Measurements from ENCODE around the gene MLLT6.

MLLT6 gene

DNA sequence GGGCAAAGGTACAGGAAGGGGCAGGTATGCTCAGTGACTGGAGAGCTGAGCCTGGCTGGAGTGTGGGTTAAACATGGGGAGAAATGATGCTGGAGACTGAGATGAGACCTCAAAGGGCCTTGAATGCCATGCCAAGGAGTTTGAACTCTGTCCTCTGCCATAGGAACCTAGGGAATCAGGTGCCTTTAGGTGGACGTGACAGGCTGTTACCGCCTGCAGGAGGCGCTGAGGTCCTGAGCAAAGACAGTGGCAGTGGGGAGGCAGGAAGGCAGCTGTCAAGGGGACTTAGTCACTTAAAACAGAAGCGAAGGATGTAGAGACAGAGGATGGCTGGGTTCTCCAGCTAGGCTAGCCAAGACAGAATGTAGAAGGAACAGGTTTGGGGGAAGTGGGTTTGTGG, 56.5 kb downstream of the MLLT6 start:
- no peak overlapping the region for H3K18ac ChIP-seq (ENCODE audit: low read length)
- H3K9me3 ChIP-seq (replicated peaks in 1 of 2; ENCODE audit: control insufficient read depth in 2 of 2, insufficient read depth in 1 of 2, low read depth in 1 of 2, low read length in 2 of 2), result no peaks in the 10 kb centered on the region
- H3K23ac ChIP-seq (ENCODE audit: low read depth, low read length, poor library complexity), result no peak overlapping the region
- H4K91ac ChIP-seq (ENCODE audit: low read depth, low read length, poor library complexity), result no peak overlapping the region
- no peak overlapping the region for H3K27ac ChIP-seq (replicated peaks; ENCODE audit: low read length)
- H3K79me1 ChIP-seq (ENCODE audit: low read depth, low read length), result no peaks in the 10 kb centered on the region
- no peak overlapping the region for H3K4me3 ChIP-seq (ENCODE audit: low read length in 2 of 2)
- H3K4me1 ChIP-seq (ENCODE audit: control insufficient read depth in 2 of 2, insufficient read depth in 1 of 2, low read depth in 1 of 2, low read length in 2 of 2), result no peaks in the 10 kb centered on the region
- no peak overlapping the region for H2BK5ac ChIP-seq (ENCODE audit: low read length)
- no peak overlapping the region for H3K4ac ChIP-seq (ENCODE audit: low read length)
- H2BK15ac ChIP-seq (ENCODE audit: low read length), result no peak overlapping the region
- H3K36me3 ChIP-seq (replicated peaks in 1 of 2; ENCODE audit: control insufficient read depth in 2 of 2, insufficient read depth in 2 of 2, low read length in 2 of 2), result peaks cover 29 to 89% of the 10 kb centered on the region in 2 donors
- H2AK5ac ChIP-seq (ENCODE audit: low read depth, low read length), result no peak overlapping the region
- H2BK12ac ChIP-seq (ENCODE audit: low read length), result no peak overlapping the region
- H3K9ac ChIP-seq (ENCODE audit: low read depth, low read length, poor library complexity), result no peak overlapping the region
- no CpG with 5 or more reads among the region's 4 CpGs for WGBS, 2 donors (ENCODE audit: extremely low coverage in 2 of 2, insufficient read length in 2 of 2, insufficient replicate concordance in 1 of 2)
- no peak overlapping the region for H3K14ac ChIP-seq (ENCODE audit: low read length)
- no peak overlapping the region for H3K4me2 ChIP-seq (ENCODE audit: insufficient read depth, low read length, poor library complexity, severe bottlenecking)
- no peak overlapping the region for H4K8ac ChIP-seq (ENCODE audit: low read depth, low read length)
- H2AFZ ChIP-seq (ENCODE audit: low read length), result no peak overlapping the region
- H3K27me3 ChIP-seq (ENCODE audit: control insufficient read depth in 3 of 3, insufficient read depth in 3 of 3, low read depth in 1 of 3, low read length in 3 of 3), result no peaks in the 10 kb centered on the region
- no peak for DNase-seq (ENCODE audit: low spot score)
- no peak overlapping the region for H2BK120ac ChIP-seq (ENCODE audit: low read depth, low read length)

DNA sequence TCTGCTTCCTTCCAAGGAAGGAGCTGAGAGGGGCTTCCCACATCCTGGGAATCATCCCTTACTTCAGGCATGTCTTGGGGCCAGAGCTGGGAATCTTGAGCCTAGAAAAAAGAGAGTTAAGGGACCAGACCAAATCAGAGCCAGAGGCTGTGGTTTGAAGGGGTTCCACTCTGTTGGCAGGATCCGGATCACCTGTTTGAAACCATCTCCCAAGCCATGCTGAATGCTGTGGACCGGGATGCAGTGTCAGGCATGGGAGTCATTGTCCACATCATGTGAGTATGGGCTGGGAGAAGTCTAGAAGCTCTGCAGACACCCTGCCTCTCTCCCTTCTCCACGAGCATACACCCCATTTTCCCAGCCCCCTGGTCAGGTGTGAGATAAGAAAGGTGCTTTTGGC, 57.2 kb downstream of the MLLT6 start:
- H2AFZ ChIP-seq (ENCODE audit: low read length), result no peak overlapping the region
- H3K23ac ChIP-seq (ENCODE audit: low read depth, low read length, poor library complexity), result no peak overlapping the region
- no peaks in the 10 kb centered on the region for H3K27me3 ChIP-seq (ENCODE audit: control insufficient read depth in 3 of 3, insufficient read depth in 3 of 3, low read depth in 1 of 3, low read length in 3 of 3)
- H3K9me3 ChIP-seq (replicated peaks in 1 of 2; ENCODE audit: control insufficient read depth in 2 of 2, insufficient read depth in 1 of 2, low read depth in 1 of 2, low read length in 2 of 2), result no peaks in the 10 kb centered on the region
- peaks cover 2% of the 10 kb centered on the region for H3K79me1 ChIP-seq (ENCODE audit: low read depth, low read length)
- H3K4me1 ChIP-seq (ENCODE audit: control insufficient read depth in 2 of 2, insufficient read depth in 1 of 2, low read depth in 1 of 2, low read length in 2 of 2), result no peaks in the 10 kb centered on the region
- H3K9ac ChIP-seq (ENCODE audit: low read depth, low read length, poor library complexity), result no peak overlapping the region
- H4K8ac ChIP-seq (ENCODE audit: low read depth, low read length), result no peak overlapping the region
- H3K18ac ChIP-seq (ENCODE audit: low read length), result no peak overlapping the region
- H3K14ac ChIP-seq (ENCODE audit: low read length), result no peak overlapping the region
- H2BK12ac ChIP-seq (ENCODE audit: low read length), result no peak overlapping the region
- H2BK15ac ChIP-seq (ENCODE audit: low read length), result no peak overlapping the region
- H4K91ac ChIP-seq (ENCODE audit: low read depth, low read length, poor library complexity), result no peak overlapping the region
- peaks cover 29 to 90% of the 10 kb centered on the region in 2 donors for H3K36me3 ChIP-seq (replicated peaks in 1 of 2; ENCODE audit: control insufficient read depth in 2 of 2, insufficient read depth in 2 of 2, low read length in 2 of 2)
- no peak overlapping the region for H3K27ac ChIP-seq (replicated peaks; ENCODE audit: low read length)
- H3K4ac ChIP-seq (ENCODE audit: low read length), result no peak overlapping the region
- H2AK5ac ChIP-seq (ENCODE audit: low read depth, low read length), result no peak overlapping the region
- H3K4me3 ChIP-seq (ENCODE audit: low read length in 2 of 2), result no peak overlapping the region
- H2BK5ac ChIP-seq (ENCODE audit: low read length), result no peak overlapping the region
- DNase-seq (ENCODE audit: low spot score), result no peak
- no peak overlapping the region for H3K4me2 ChIP-seq (ENCODE audit: insufficient read depth, low read length, poor library complexity, severe bottlenecking)
- no peak overlapping the region for H2BK120ac ChIP-seq (ENCODE audit: low read depth, low read length)
- no CpG with 5 or more reads among the region's 3 CpGs for WGBS, 2 donors (ENCODE audit: extremely low coverage in 2 of 2, insufficient read length in 2 of 2, insufficient replicate concordance in 1 of 2)

GRCh38 chr17:38766341-38766740, 61.3 kb downstream of the MLLT6 start:
- peaks cover 36 to 97% of the 10 kb centered on the region in 2 donors for H3K36me3 ChIP-seq (replicated peaks in 1 of 2; ENCODE audit: control insufficient read depth in 2 of 2, insufficient read depth in 2 of 2, low read length in 2 of 2)
- no CpG with 5 or more reads among the region's 5 CpGs for WGBS, 2 donors (ENCODE audit: extremely low coverage in 2 of 2, insufficient read length in 2 of 2, insufficient replicate concordance in 1 of 2)
- no peak overlapping the region for H4K8ac ChIP-seq (ENCODE audit: low read depth, low read length)
- H3K4me3 ChIP-seq (ENCODE audit: low read length in 2 of 2), result no peak overlapping the region
- no peak overlapping the region for H3K4me2 ChIP-seq (ENCODE audit: insufficient read depth, low read length, poor library complexity, severe bottlenecking)
- H3K9ac ChIP-seq (ENCODE audit: low read depth, low read length, poor library complexity), result no peak overlapping the region
- H3K14ac ChIP-seq (ENCODE audit: low read length), result no peak overlapping the region
- no peak overlapping the region for H2BK12ac ChIP-seq (ENCODE audit: low read length)
- no peak overlapping the region for H2AK5ac ChIP-seq (ENCODE audit: low read depth, low read length)
- no peaks in the 10 kb centered on the region for H3K4me1 ChIP-seq (ENCODE audit: control insufficient read depth in 2 of 2, insufficient read depth in 1 of 2, low read depth in 1 of 2, low read length in 2 of 2)
- H3K4ac ChIP-seq (ENCODE audit: low read length), result no peak overlapping the region
- H3K79me1 ChIP-seq (ENCODE audit: low read depth, low read length), result peaks cover 2% of the 10 kb centered on the region
- no peak overlapping the region for H3K18ac ChIP-seq (ENCODE audit: low read length)
- H2BK5ac ChIP-seq (ENCODE audit: low read length), result no peak overlapping the region
- no peak overlapping the region for H3K23ac ChIP-seq (ENCODE audit: low read depth, low read length, poor library complexity)
- no peak overlapping the region for H2AFZ ChIP-seq (ENCODE audit: low read length)
- DNase-seq (ENCODE audit: low spot score), result no peak
- no peaks in the 10 kb centered on the region for H3K9me3 ChIP-seq (replicated peaks in 1 of 2; ENCODE audit: control insufficient read depth in 2 of 2, insufficient read depth in 1 of 2, low read depth in 1 of 2, low read length in 2 of 2)
- no peak overlapping the region for H2BK120ac ChIP-seq (ENCODE audit: low read depth, low read length)
- no peak overlapping the region for H2BK15ac ChIP-seq (ENCODE audit: low read length)
- no peaks in the 10 kb centered on the region for H3K27me3 ChIP-seq (ENCODE audit: control insufficient read depth in 3 of 3, insufficient read depth in 3 of 3, low read depth in 1 of 3, low read length in 3 of 3)
- H4K91ac ChIP-seq (ENCODE audit: low read depth, low read length, poor library complexity), result no peak overlapping the region
- H3K27ac ChIP-seq (replicated peaks; ENCODE audit: low read length), result no peak overlapping the region

- H2BK12ac ChIP-seq (ENCODE audit: low read length), result no peak overlapping the region
- H4K91ac ChIP-seq (ENCODE audit: low read depth, low read length, poor library complexity), result no peak overlapping the region
- H3K27ac ChIP-seq (replicated peaks; ENCODE audit: low read length), result no peak overlapping the region
- no peak overlapping the region for H3K18ac ChIP-seq (ENCODE audit: low read length)
- no peak overlapping the region for H2BK120ac ChIP-seq (ENCODE audit: low read depth, low read length)
- H3K4me2 ChIP-seq (ENCODE audit: insufficient read depth, low read length, poor library complexity, severe bottlenecking), result no peak overlapping the region
- H3K14ac ChIP-seq (ENCODE audit: low read length), result no peak overlapping the region
- H3K36me3 ChIP-seq (replicated peaks in 1 of 2; ENCODE audit: control insufficient read depth in 2 of 2, insufficient read depth in 2 of 2, low read length in 2 of 2), result peaks cover 40 to 98% of the 10 kb centered on the region in 2 donors
- H3K4me3 ChIP-seq (ENCODE audit: low read length in 2 of 2), result no peak overlapping the region
- no peak overlapping the region for H2BK5ac ChIP-seq (ENCODE audit: low read length)
- no peak overlapping the region for H3K23ac ChIP-seq (ENCODE audit: low read depth, low read length, poor library complexity)
- H3K4ac ChIP-seq (ENCODE audit: low read length), result no peak overlapping the region
- H3K9ac ChIP-seq (ENCODE audit: low read depth, low read length, poor library complexity), result no peak overlapping the region
- H4K8ac ChIP-seq (ENCODE audit: low read depth, low read length), result no peak overlapping the region
- peaks cover 2% of the 10 kb centered on the region for H3K79me1 ChIP-seq (ENCODE audit: low read depth, low read length)
- H2BK15ac ChIP-seq (ENCODE audit: low read length), result no peak overlapping the region
- no CpG with 5 or more reads among the region's 6 CpGs for WGBS, 2 donors (ENCODE audit: extremely low coverage in 2 of 2, insufficient read length in 2 of 2, insufficient replicate concordance in 1 of 2)
- H3K27me3 ChIP-seq (ENCODE audit: control insufficient read depth in 3 of 3, insufficient read depth in 3 of 3, low read depth in 1 of 3, low read length in 3 of 3), result no peaks in the 10 kb centered on the region
- H2AFZ ChIP-seq (ENCODE audit: low read length), result no peak overlapping the region
- no peaks in the 10 kb centered on the region for H3K9me3 ChIP-seq (replicated peaks in 1 of 2; ENCODE audit: control insufficient read depth in 2 of 2, insufficient read depth in 1 of 2, low read depth in 1 of 2, low read length in 2 of 2)
- no peak for DNase-seq (ENCODE audit: low spot score)
- H3K4me1 ChIP-seq (ENCODE audit: control insufficient read depth in 2 of 2, insufficient read depth in 1 of 2, low read depth in 1 of 2, low read length in 2 of 2), result no peaks in the 10 kb centered on the region
- H2AK5ac ChIP-seq (ENCODE audit: low read depth, low read length), result no peak overlapping the region
Observed at GRCh38 chr17:38768417-38768816, 63.3 kb downstream of the MLLT6 start.

Measured in neuronal stem cell (in vitro differentiated cells).